HG03575 (cell line): ENCODE data around the gene IL31.
"Not testable (repeated sequence)": the region's sequence is repeated elsewhere in the genome, so short reads cannot be mapped to it uniquely, and the experiment has no call there.

Source experiments
- ATAC-seq: cut with Tn5 transposase; IDR thresholded peaks from one replicate; pipeline ENCODE4 v1.9.1; 2021; ENCODE audit not compliant: unreplicated experiment, insufficient number of reproducible peaks, low FRiP score; ENCODE audit errors: extremely low read depth

The IL31 gene

GRCh38 chr12:122195405-122195804, 21.4 kb upstream of the IL31 start:
- ATAC-seq: no peak

- no peak for ATAC-seq
Observed at GRCh38 chr12:122194804-122195203, 20.8 kb upstream of the IL31 start.

- no peak for ATAC-seq
Observed at GRCh38 chr12:122192441-122192840, 18.4 kb upstream of the IL31 start.

- no peak for ATAC-seq
Observed at GRCh38 chr12:122190842-122191668, 17.0 kb upstream of the IL31 start.

- no peak for ATAC-seq
Observed at GRCh38 chr12:122189626-122190475, 15.8 kb upstream of the IL31 start.

GRCh38 chr12:122187466-122187865, 13.4 kb upstream of the IL31 start:
- ATAC-seq: no peak

GRCh38 chr12:122185494-122186082, 11.6 kb upstream of the IL31 start:
- ATAC-seq: no peak

- no peak for ATAC-seq
Observed at GRCh38 chr12:122185079-122185478, 11.1 kb upstream of the IL31 start.

- ATAC-seq: no peak
Observed at GRCh38 chr12:122184517-122184916, 10.5 kb upstream of the IL31 start.

GRCh38 chr12:122183588-122183940, 9.5 kb upstream of the IL31 start:
- no peak for ATAC-seq

GRCh38 chr12:122182887-122183587, 9.0 kb upstream of the IL31 start, which contains the start of gene LRRC43:
LRRC43 (plus strand) TSS chr12:122183123; CDS start chr12:122183145, 22 bp downstream.
- no peak for ATAC-seq

GRCh38 chr12:122176473-122176872, 2.5 kb upstream of the IL31 start:
- not testable (repeated sequence) for ATAC-seq

GRCh38 chr12:122172262-122172939, 1.6 kb downstream of the IL31 start:
- no peak for ATAC-seq

GRCh38 chr12:122171399-122171798, 2.6 kb downstream of the IL31 start:
- no peak for ATAC-seq

GRCh38 chr12:122168492-122168891, 5.5 kb downstream of the IL31 start:
- ATAC-seq: no peak

GRCh38 chr12:122167356-122167925, 6.6 kb downstream of the IL31 start:
- ATAC-seq: no peak

GRCh38 chr12:122166422-122167349, 7.3 kb downstream of the IL31 start:
- no peak for ATAC-seq
